ENCODE results near the gene ZIC2.

The ZIC2 gene

DNA sequence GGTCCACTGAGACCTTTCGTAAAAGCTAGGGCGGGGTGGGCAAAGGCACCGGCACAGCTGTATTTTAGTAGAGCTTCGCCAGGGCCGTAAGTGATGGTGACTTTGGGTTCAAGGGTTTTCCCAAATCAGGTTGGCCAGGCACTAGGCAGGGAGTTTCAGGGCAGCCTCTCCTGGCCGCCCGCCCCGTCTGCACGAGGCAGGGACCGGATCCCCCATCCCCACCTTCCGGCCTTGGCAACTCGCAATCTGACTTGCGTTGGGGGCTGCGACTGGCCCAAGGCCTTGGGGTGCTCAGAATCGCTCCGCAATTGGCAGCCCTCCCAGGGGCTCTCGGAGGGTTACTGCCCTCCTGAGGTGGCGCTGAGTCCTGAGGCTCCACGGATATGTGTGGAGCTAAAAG is 6.0 kb upstream of the ZIC2 start:
- no peak for TF ChIP-seq ZNF513 (tag by site-specific recombination; IDR thresholded peaks at IDR 0.05)
- no peak for TF ChIP-seq ZNF2 (tag by site-specific recombination; IDR thresholded peaks at IDR 0.05)
- no peak for TF ChIP-seq TSHZ1 (tag by site-specific recombination; IDR thresholded peaks at IDR 0.05; ENCODE audit: borderline replicate concordance)
- TF ChIP-seq GLIS1 (tag by site-specific recombination; IDR thresholded peaks at IDR 0.05) = no peak
- TF ChIP-seq TRIM28 (IDR thresholded peaks at IDR 0.05; ENCODE audit: borderline replicate concordance, low read length) = no peak
- peak; percentile 16; the same call in 1 of the 2 replicates for TF ChIP-seq HIC1 (tag by site-specific recombination; IDR thresholded peaks at IDR 0.05)
- no peak for TF ChIP-seq ZNF626 (tag by site-specific recombination; IDR thresholded peaks at IDR 0.05)
- TF ChIP-seq ZBTB8A (tag by site-specific recombination; IDR thresholded peaks at IDR 0.05) = 0 out of 2 replicates have a peak, but pooled peaks have one; percentile 23
- TF ChIP-seq ZNF664 (tag by site-specific recombination; IDR thresholded peaks at IDR 0.05) = no peak
- TF ChIP-seq ZNF221 (tag by site-specific recombination; IDR thresholded peaks at IDR 0.05; ENCODE audit: borderline replicate concordance) = no peak
- no peak for TF ChIP-seq ZNF169 (tag by site-specific recombination; IDR thresholded peaks at IDR 0.05)
- no peak for TF ChIP-seq ZNF391 (tag by site-specific recombination; IDR thresholded peaks at IDR 0.05; ENCODE audit: borderline replicate concordance, low read depth)

DNA sequence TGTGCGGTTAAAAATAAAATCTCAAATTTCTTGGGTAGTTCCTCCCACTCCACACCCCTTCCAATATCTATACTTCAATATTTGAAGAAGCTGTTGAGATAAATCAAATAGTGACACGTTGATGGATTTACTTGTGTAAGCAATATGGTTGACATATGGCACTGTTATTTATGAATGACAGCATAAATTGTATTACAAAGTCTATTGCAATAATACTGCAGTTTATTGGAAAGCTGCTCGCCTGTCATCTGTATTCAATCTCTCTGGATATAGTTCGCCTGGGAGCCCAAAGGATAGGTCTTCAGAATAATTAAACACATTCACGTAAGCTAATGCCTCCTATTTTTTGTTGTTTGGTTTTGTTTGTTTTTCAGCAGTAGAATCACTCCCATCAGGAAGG is 5.0 kb upstream of the ZIC2 start:
- H3K36me3 ChIP-seq (ENCODE audit: control insufficient read depth in 2 of 2, insufficient read depth in 1 of 2, low read length in 2 of 2) = no peaks in the 10 kb centered on the region
- H3K9me3 ChIP-seq (ENCODE audit: control insufficient read depth, insufficient read depth, low read depth, low read length) = no peaks in the 10 kb centered on the region
- POLR2A ChIA-PET = no interaction called here
- H3K4me1 ChIP-seq (ENCODE audit: control insufficient read depth, insufficient read depth, low read length) = peaks cover 9% of the 10 kb centered on the region
- H3K4me3 ChIP-seq (ENCODE audit: low read depth, low read length) = no peak overlapping the region
- CTCF ChIA-PET = no interaction called here
- H3K27ac ChIP-seq (ENCODE audit: extremely low read depth, low read depth, low read length) = no peak overlapping the region
- TF ChIP-seq HIC1 (tag by site-specific recombination; IDR thresholded peaks at IDR 0.05) = no peak
- no peak for TF ChIP-seq ZNF311 (tag by site-specific recombination; IDR thresholded peaks at IDR 0.05; ENCODE audit: borderline replicate concordance)
- TF ChIP-seq ZBTB1 (tag by site-specific recombination; IDR thresholded peaks at IDR 0.05) = no peak
- no peak for TF ChIP-seq BCL11A (tag by site-specific recombination; IDR thresholded peaks at IDR 0.05; ENCODE audit: low read depth)
- TF ChIP-seq, protein P1, sequence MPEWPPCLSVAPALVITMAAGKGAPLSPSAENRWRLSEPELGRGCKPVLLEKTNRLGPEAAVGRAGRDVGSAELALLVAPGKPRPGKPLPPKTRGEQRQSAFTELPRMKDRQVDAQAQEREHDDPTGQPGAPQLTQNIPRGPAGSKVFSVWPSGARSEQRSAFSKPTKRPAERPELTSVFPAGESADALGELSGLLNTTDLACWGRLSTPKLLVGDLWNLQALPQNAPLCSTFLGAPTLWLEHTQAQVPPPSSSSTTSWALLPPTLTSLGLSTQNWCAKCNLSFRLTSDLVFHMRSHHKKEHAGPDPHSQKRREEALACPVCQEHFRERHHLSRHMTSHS (tag by site-specific recombination; IDR thresholded peaks at IDR 0.05) = peak; percentile 66; the same call in 1 of the 2 replicates
- TF ChIP-seq FEZF1 (tag by site-specific recombination; IDR thresholded peaks at IDR 0.05) = peak; percentile 73
- TF ChIP-seq, protein P2, sequence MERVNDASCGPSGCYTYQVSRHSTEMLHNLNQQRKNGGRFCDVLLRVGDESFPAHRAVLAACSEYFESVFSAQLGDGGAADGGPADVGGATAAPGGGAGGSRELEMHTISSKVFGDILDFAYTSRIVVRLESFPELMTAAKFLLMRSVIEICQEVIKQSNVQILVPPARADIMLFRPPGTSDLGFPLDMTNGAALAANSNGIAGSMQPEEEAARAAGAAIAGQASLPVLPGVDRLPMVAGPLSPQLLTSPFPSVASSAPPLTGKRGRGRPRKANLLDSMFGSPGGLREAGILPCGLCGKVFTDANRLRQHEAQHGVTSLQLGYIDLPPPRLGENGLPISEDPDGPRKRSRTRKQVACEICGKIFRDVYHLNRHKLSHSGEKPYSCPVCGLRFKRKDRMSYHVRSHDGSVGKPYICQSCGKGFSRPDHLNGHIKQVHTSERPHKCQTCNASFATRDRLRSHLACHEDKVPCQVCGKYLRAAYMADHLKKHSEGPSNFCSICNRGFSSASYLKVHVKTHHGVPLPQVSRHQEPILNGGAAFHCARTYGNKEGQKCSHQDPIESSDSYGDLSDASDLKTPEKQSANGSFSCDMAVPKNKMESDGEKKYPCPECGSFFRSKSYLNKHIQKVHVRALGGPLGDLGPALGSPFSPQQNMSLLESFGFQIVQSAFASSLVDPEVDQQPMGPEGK (tag by site-specific recombination; IDR thresholded peaks at IDR 0.05) = no peak
- peak; percentile 60; the same call in 1 of the 2 replicates for TF ChIP-seq ZBTB44 (tag by site-specific recombination; IDR thresholded peaks at IDR 0.05)
- TF ChIP-seq ZNF596 (tag by site-specific recombination; IDR thresholded peaks at IDR 0.05) = peak; percentile 45; the same call in 1 of the 2 replicates
- peak; percentile 71 for TF ChIP-seq ZNF843 (tag by site-specific recombination; IDR thresholded peaks at IDR 0.05)

More for the DNA sequence above, 6.0 kb upstream of the ZIC2 start:
- ChIA-PET CTCF (no interaction called here), POLR2A (no interaction called here)
- Histone ChIP-seq H3K36me3 (ENCODE audit: control insufficient read depth in 2 of 2, insufficient read depth in 1 of 2, low read length in 2 of 2) (no peaks in the 10 kb centered on the region), H3K9me3 (ENCODE audit: control insufficient read depth, insufficient read depth, low read depth, low read length) (no peaks in the 10 kb centered on the region), H3K4me1 (ENCODE audit: control insufficient read depth, insufficient read depth, low read length) (peaks cover 9% of the 10 kb centered on the region), H3K4me3 (ENCODE audit: low read depth, low read length) (no peak overlapping the region), H3K27ac (ENCODE audit: extremely low read depth, low read depth, low read length) (no peak overlapping the region)
